RWPE2 (cell line): ENCODE results near the gene SCGB1D1.
A peak's percentile ranks its signal among the peaks of the same experiment; 100 is the strongest.

Experiments
- ATAC-seq: fragments of 200-7000 bp; cut with Tn5 transposase; 3 replicates; pipeline ENCODE4 v1.9.1; 2021; ENCODE audit warnings: low read depth
- DNase-seq: peaks from one replicate; pipeline ENCODE4 v3.0.0-alpha.2; 2020; ENCODE audit warnings: low spot score
- H3K27ac ChIP-seq: fragments of 450-650 bp; 2 replicates; pipeline ENCODE4 v1.5.1; 2017; ENCODE audit warnings: mild to moderate bottlenecking; ENCODE audit not compliant: poor library complexity, severe bottlenecking
- H3K27me3 ChIP-seq: fragments of 250-450 bp; sonication (Bioruptor Pico); 2 replicates; pipeline ENCODE4 v1.5.1; 2021; ENCODE audit warnings: mild to moderate bottlenecking, moderate library complexity; ENCODE audit not compliant: insufficient read depth, poor library complexity, severe bottlenecking
- H3K36me3 ChIP-seq: fragments of 250-450 bp; sonication (Bioruptor Pico); 2 replicates; pipeline ENCODE4 v1.5.1; 2020; ENCODE audit warnings: low read depth, mild to moderate bottlenecking, moderate library complexity
- H3K4me1 ChIP-seq: fragments of 250-450 bp; sonication (Bioruptor Pico); 2 replicates; pipeline ENCODE4 v1.5.1; 2021; ENCODE audit warnings: mild to moderate bottlenecking, moderate library complexity; ENCODE audit not compliant: insufficient read depth, poor library complexity, severe bottlenecking
- H3K4me3 ChIP-seq: fragments of 250-450 bp; sonication (Bioruptor Pico); 2 replicates; pipeline ENCODE4 v1.5.1; 2021; ENCODE audit warnings: mild to moderate bottlenecking, moderate library complexity; ENCODE audit not compliant: severe bottlenecking
- H3K9me3 ChIP-seq: fragments of 250-450 bp; sonication (Bioruptor Pico); 2 replicates; pipeline ENCODE4 v1.5.1; 2021; ENCODE audit warnings: mild to moderate bottlenecking, moderate library complexity; ENCODE audit not compliant: severe bottlenecking
- TF ChIP-seq, protein P1 (sequence below): fragments of 450-650 bp; IDR thresholded peaks from one replicate; pipeline ENCODE4 v1.5.1; 2017; ENCODE audit warnings: mild to moderate bottlenecking, moderate library complexity; ENCODE audit not compliant: poor library complexity, severe bottlenecking

Gene SCGB1D1

GRCh38 chr11:62171261-62171723 is 18.7 kb upstream of the SCGB1D1 start:
- no peak overlapping the region for H3K4me3 ChIP-seq

DNA sequence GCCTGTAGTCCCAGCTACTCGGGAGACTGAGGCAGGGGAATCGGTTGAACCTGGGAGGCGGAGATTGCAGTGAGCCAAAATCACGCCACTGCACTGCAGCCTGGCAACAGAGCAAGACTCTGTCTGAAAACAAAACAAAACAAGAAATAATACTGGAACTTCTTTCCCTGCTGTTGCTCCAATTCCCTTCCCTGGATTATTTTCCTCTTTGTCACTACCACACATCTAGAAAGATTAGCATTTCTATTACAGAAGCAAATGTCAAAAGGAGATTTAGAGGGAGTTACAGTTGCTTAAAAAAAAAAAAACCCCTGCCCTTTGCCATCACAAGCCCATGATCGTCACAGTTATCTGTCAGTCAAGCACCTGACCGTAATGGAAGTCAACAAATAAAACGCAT is 17.7 kb upstream of the SCGB1D1 start:
- DNase-seq (no peak), ATAC-seq (no peak)
- Histone ChIP-seq H3K27me3 (peaks cover 37% of the 10 kb centered on the region), H3K4me1 (no peaks in the 10 kb centered on the region), H3K4me3 (no peak overlapping the region), H3K36me3 (no peaks in the 10 kb centered on the region), H3K9me3 (no peaks in the 10 kb centered on the region), H3K27ac (no peak overlapping the region)
- TF ChIP-seq, protein P1, sequence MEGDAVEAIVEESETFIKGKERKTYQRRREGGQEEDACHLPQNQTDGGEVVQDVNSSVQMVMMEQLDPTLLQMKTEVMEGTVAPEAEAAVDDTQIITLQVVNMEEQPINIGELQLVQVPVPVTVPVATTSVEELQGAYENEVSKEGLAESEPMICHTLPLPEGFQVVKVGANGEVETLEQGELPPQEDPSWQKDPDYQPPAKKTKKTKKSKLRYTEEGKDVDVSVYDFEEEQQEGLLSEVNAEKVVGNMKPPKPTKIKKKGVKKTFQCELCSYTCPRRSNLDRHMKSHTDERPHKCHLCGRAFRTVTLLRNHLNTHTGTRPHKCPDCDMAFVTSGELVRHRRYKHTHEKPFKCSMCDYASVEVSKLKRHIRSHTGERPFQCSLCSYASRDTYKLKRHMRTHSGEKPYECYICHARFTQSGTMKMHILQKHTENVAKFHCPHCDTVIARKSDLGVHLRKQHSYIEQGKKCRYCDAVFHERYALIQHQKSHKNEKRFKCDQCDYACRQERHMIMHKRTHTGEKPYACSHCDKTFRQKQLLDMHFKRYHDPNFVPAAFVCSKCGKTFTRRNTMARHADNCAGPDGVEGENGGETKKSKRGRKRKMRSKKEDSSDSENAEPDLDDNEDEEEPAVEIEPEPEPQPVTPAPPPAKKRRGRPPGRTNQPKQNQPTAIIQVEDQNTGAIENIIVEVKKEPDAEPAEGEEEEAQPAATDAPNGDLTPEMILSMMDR = no peak

More at GRCh38 chr11:62171261-62171723, 18.7 kb upstream of the SCGB1D1 start:
- ATAC-seq (peak; percentile 55; the same call in 2 of the 3 replicates), DNase-seq (no peak)
- peaks cover 28% of the 10 kb centered on the region for H3K27me3 ChIP-seq
- H3K9me3 ChIP-seq = no peaks in the 10 kb centered on the region
- H3K36me3 ChIP-seq = no peaks in the 10 kb centered on the region
- no peaks in the 10 kb centered on the region for H3K4me1 ChIP-seq
- TF ChIP-seq, protein P1 = peak; percentile 57
- no peak overlapping the region for H3K27ac ChIP-seq

DNA sequence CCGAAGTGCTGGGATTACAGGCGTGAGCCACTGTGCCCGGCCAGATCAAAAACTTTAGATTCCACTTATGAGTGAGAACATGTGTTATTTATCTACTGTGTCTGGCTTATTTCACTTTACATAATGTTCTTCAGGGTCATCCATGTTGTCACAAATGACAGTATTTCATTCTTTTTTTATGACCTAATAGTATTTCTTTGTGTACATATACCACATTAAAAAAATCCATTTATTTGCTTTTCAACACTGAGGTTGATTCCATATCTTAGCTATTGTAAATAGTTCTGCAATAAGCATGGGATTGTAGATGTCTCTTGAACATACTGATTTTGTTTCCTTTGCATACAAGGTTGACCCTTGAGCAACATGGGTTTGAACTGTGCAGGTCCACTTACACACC is 13.2 kb upstream of the SCGB1D1 start:
- DNase-seq (no peak), ATAC-seq (no peak)
- Histone ChIP-seq H3K27ac (no peak overlapping the region), H3K4me3 (no peak overlapping the region), H3K4me1 (no peaks in the 10 kb centered on the region), H3K9me3 (no peaks in the 10 kb centered on the region), H3K36me3 (no peaks in the 10 kb centered on the region), H3K27me3 (peaks cover 59% of the 10 kb centered on the region)
- TF ChIP-seq, protein P1 = no peak

- Histone ChIP-seq H3K4me1 (no peaks in the 10 kb centered on the region), H3K4me3 (no peak overlapping the region), H3K27ac (no peak overlapping the region), H3K27me3 (peaks cover 59% of the 10 kb centered on the region), H3K9me3 (no peaks in the 10 kb centered on the region), H3K36me3 (no peaks in the 10 kb centered on the region)
- DNase-seq (no peak), ATAC-seq (no peak)
- TF ChIP-seq, protein P1 = no peak
These were observed 10.0 kb upstream of the SCGB1D1 start for GRCh38 chr11:62179995-62180394.

DNA sequence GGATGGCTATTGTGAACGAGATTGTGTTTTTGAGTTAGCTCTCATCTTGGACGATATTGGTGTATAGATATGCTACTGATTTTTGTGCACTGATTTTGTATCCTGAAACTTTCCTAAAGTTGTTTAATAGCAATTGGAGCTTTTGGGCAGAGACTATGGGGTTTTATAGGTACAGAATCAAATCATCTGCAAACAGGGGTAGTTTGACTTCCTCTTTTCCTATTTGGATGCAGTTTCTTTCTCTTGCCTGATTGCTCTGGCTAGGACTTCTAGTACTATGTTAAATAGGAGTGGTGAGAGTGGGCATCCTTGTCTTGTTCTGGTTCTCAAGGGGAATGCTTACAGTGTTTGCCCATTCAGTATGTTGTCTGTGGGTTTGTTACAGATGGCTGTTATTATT is 8.9 kb upstream of the SCGB1D1 start:
- peaks cover 57% of the 10 kb centered on the region for H3K27me3 ChIP-seq
- H3K27ac ChIP-seq = no peak overlapping the region
- no peaks in the 10 kb centered on the region for H3K4me1 ChIP-seq
- H3K36me3 ChIP-seq = no peaks in the 10 kb centered on the region
- DNase-seq (no peak), ATAC-seq (no peak)
- no peak overlapping the region for H3K4me3 ChIP-seq
- no peaks in the 10 kb centered on the region for H3K9me3 ChIP-seq
- TF ChIP-seq, protein P1 = no peak
